OCI-LY7 (cell line): Measurements from ENCODE around the gene KIAA1958.

Source experiments
- EZH2phosphoT487 ChIP-seq: fragments of 200-600 bp; sonication (generic); IDR thresholded peaks from 2 replicates; pipeline ENCODE4 v1.6.1; 2018; ENCODE audit warnings: low read depth, borderline replicate concordance, mild to moderate bottlenecking, mixed run types, antibody characterized with exemption, low read length, moderate library complexity, mixed read lengths
- TF ChIP-seq, protein P1 (sequence below): fragments of 200-600 bp; sonication (generic); conservative IDR thresholded peaks from 2 replicates; pipeline ENCODE4 v1.5.1; 2014; ENCODE audit warnings: mild to moderate bottlenecking, antibody characterized with exemption, low read length, moderate library complexity, mixed read lengths

DNA sequence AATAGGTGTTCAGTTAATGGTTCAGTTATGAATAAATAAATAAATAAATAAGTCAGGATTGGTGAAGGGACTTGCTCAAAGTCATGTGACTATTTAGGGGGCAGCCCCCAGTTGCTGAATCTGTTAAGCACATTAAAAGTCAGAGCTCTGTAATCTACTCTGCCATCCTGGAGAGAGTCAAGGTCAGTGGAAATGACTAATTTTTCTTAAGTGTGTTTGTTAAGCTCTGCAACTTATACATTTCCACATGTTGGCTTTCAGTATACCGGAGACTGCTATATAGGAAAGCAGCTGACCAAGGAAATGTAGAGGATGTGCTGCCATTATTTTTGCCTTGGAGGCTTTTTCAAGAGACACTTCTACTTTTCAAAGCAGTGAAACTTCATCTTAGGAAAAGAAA lies 57.9 kb downstream of the KIAA1958 start:
- TF ChIP-seq, protein P1, sequence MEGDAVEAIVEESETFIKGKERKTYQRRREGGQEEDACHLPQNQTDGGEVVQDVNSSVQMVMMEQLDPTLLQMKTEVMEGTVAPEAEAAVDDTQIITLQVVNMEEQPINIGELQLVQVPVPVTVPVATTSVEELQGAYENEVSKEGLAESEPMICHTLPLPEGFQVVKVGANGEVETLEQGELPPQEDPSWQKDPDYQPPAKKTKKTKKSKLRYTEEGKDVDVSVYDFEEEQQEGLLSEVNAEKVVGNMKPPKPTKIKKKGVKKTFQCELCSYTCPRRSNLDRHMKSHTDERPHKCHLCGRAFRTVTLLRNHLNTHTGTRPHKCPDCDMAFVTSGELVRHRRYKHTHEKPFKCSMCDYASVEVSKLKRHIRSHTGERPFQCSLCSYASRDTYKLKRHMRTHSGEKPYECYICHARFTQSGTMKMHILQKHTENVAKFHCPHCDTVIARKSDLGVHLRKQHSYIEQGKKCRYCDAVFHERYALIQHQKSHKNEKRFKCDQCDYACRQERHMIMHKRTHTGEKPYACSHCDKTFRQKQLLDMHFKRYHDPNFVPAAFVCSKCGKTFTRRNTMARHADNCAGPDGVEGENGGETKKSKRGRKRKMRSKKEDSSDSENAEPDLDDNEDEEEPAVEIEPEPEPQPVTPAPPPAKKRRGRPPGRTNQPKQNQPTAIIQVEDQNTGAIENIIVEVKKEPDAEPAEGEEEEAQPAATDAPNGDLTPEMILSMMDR: no peak
- TF ChIP-seq EZH2phosphoT487: no peak
